Measurements from ENCODE around the gene CCDC12.

The CCDC12 gene

DNA sequence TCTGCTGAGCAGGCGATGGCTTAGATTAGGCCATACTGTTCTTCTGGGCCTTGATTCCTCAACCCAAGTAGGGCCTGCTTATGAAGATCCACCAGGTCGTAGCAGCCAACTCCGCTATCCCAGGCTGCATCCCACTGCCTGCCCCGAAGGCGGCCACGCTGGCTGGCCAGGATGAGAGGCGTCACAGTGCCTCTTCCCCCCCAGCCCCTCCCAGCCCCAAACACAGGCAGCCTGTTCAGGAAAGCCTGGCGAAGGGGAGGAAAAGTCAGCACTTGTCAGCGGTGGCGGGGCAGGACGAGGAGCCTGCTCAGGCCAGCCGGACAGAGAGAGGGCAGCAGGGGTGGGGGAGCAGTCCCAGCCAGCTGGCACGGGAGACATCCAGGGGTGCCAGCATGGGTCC is 87.8 kb downstream of the CCDC12 start:
- no peak for DNase-seq

DNA sequence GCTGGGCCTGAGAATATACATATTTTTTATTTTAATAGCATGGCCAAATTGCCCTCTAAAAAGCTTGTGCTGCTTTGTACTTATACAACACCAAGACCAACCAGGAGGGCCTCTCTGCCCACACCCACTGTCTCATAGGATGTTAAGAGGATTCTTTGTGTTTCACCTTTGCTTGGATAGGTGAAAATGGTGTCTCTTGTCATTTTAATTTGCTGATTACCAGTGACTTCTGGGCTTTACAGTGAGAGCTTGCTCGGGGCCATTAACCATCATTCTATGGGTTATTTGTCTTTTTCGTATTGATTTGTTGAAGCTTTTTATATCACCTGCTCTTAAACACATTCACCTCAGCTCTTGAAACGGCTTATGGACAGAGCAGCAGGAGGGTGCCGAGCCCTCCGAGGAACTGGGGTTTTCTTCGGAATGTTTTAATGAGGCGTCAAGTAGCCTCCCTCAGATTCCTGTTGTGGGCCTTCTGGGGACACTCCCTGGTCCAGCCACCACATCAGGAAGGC is 88.5 kb downstream of the CCDC12 start:
- DNase-seq, result no peak

GRCh38 chr3:46885612-46886011 is 90.9 kb downstream of the CCDC12 start:
- no peak for DNase-seq

DNA sequence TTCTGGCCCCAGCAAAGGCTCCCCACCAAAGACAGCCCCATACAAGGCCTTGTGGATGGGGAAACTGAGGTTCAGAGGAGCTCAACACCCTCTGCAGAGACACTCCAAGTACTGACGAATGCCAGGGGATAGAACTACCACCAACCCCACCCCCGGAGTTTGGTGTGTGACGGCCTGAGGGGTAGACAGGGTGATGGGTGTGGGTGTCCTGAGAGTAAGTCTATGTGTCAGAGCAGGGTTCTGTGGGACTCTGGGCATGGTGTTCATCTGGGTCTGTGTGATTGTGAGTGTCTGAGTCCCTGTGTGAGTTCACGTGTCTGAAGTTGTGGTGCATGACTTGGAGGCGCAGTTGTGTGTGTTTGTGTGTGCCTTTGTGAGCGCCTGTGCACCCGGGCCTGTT is 91.6 kb downstream of the CCDC12 start:
- DNase-seq, result no peak

DNA sequence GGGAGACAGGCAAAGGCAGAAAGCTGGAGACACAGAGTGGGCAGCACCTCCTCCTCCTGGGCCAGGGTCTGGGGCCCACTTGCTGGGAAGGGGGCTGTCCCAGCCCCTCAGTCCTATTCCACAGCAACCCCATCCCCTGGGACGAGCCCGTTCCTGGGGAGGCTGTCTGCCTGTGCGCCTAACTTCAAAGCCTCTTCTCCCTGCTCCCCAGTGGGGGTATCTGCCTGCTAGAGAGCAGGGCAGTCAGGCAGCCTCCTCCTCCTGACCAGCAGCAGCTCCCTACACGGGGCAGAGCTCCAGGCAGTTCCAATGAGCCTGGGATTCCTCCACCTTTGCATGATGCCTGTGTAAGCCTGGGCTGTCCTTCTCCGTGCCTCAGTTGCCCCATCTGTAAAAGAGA is 92.1 kb downstream of the CCDC12 start:
- no peak for DNase-seq

- DNase-seq, result no peak
These were observed 92.7 kb downstream of the CCDC12 start for GRCh38 chr3:46883830-46884185.

- no peak for DNase-seq
These were observed 93.3 kb downstream of the CCDC12 start for GRCh38 chr3:46883054-46883829.

- no peak for DNase-seq
These were observed 94.0 kb downstream of the CCDC12 start for GRCh38 chr3:46882377-46883053.

DNA sequence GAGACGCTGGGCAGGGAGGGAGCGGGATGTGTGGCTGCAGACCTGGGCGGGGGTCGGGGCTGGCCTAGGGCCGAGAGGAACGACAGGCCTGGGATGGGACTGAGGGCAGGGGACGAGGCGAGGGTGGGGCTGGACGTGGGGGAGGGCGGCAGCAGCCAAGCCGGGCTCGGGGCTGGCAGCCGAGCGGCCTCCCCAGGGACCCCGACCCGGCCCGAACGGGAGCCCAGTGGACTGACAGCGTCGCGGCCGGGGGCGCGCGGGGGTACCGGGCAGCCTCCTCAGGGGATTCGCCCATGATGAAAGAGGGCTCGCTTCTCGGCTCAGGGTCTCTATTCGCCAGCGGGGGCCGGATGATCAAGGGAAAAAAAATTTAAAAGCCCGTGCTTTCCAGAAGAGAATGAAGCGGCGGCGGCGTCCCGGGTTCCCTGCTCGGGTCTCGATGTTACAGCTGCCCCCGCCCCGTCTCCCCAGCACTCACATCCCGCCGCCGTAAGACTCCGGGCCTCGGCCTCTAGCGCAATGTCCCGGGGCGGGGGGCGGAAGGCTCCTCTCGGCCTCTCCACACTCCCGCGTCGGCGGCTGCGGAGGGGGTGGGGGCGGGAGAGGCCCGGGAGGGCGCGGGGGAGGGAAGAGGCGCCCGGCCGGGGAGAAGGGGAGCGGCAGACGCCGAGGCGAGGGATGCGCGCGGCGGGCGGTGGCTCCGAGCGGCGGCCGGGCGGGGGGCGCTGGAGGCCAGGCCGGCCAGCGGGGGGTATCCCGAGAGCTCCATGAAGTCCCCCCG is 94.8 kb downstream of the CCDC12 start:
- DNase-seq, result no peak

GRCh38 chr3:46880884-46881595 is 95.5 kb downstream of the CCDC12 start:
- no peak for DNase-seq

DNA sequence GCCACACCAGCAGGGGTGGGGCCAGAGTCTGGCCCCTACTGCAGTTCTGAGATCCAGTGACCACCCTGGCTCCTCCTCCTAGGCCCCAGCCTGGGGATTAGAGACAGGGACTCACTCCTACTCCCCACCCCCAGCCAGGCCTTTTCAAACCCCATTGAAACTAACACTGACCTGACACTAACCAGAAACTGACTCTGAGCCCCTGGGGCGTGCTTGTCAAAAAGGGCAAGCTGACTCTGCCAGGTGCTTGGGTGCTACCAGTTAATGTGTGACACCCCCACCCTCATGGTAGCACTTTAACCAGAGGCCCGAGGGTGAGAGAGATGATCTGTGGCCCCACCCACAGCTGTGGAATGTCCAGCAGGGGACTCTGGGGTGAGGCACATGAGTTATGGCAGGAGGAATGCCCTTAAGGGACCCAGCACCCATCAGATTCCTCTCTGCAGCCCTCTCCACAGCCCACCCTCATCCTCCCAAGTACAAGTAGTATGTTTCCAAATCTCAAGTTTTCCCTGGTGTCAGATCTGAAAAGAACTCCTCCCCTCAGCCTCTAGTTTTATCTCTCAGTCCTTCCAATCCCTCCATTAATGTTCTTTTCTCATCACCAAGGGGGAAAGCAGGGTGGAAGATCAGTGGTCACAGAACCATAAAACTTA is 97.6 kb downstream of the CCDC12 start:
- no peak for DNase-seq

DNA sequence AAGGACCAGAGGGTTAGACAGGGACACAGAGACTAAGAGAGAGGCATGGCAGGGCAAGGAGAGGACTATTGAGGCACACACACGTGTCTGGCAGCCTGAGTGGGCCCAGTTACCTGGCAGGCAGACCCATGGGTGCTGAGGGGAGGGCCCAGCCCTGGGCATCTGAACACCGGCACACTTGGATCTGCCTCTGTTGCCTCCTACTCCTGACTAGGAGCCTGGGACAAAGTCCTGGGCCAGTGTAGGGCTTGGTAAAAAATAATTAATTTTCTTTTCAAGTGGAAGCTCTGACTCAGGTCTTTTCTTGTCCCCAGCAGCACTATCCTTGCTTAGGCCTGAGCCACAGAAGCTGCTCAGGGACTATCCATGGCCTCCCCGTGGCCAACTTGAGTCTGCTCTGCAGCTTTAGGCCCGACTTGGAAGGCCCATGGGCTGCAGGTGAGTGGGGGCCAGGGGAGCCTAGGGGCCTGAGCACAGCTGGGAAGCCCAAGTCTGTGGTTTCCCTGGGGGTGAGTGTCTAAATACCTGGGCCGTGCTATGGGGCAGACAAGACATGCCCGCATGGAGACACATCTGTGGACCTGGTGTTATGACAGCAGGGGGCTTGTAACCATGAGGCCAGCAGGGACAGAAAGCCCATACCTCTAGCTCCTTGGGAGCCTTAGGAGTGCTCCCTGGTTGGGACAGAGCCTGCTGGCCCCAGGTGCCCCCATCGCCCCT is 99.0 kb downstream of the CCDC12 start, which contains the start of gene PTH1R:
Gene PTH1R, plus strand, starts transcription at position 316 of the 720 bp plus-strand sequence. CDS start 5,839 bp downstream, outside the sequence.
- DNase-seq, result no peak

- DNase-seq, result no peak
These were observed 99.9 kb downstream of the CCDC12 start for GRCh38 chr3:46876313-46877300.

DNA sequence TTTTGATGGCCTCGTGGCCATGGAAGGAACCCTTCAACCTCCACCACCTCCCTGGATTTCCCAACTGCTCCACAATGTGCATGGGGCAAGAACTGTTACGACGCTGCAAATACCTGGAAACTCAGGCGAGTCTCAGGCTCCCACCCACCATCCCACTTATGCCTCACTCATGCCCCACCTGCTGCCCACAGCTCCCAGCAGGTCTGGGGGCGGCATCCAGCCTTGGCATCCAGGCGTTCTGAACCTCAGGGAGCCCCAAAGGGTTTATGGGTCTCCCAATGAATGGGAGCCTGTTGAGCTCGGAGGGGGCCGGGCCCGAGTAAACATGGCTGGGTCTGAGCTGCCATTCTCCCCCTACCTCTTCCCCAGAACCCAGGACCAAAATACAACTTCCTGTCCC is 101.0 kb downstream of the CCDC12 start:
- no peak for DNase-seq

DNA sequence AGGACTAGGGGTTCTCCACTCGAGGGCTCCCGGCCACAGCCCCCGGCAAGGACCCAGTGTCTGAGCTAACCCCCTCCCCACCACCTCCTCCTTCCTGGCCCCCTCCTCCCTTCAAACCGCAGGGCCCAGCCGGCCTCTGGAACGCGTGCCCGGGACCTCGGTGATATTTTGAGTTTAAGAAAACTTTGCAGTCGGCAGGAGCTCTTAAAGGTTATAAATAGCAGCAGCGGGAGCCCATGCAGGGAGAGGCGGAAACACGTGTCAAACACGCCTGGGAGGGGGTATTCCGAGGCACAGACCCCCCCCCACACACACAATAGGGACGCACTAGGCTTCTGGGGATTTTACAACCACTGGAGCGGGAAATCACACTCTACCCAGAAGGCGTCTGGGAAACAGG is 102.1 kb downstream of the CCDC12 start:
- no peak for DNase-seq

- no peak for DNase-seq
These were observed 103.0 kb downstream of the CCDC12 start for GRCh38 chr3:46873521-46873920.

All from NCI-H1048 (cell line).